Fibroblast of lung (primary cell): ENCODE measurements around the gene CLCN7. TPM values are rescaled to one million over a fixed set of nuclear protein-coding genes. Genes with fewer than 3 reads are reported as not detected.

ENCODE experiments used
- DNase-seq, 2 donors: peaks; one replicate each; pipeline versions ENCODE4 v3.0.0 to v3.0.0-alpha.2; 2010; ENCODE audit warnings: low read depth in 2 of 2
- H2AFZ ChIP-seq: 2 replicates; pipeline ENCODE4 v1.5.1; 2012; ENCODE audit warnings: low read length, control low read depth, inconsistent platforms
- H3K27ac ChIP-seq: 2 replicates; pipeline ENCODE4 v1.5.1; 2011; ENCODE audit warnings: low read length, control low read depth; ENCODE audit not compliant: insufficient read depth
- H3K27me3 ChIP-seq: 2 replicates; pipeline ENCODE4 v1.5.1; 2011; ENCODE audit warnings: mild to moderate bottlenecking, low read length; ENCODE audit not compliant: control insufficient read depth, insufficient read depth
- H3K36me3 ChIP-seq: 2 replicates; pipeline ENCODE4 v1.5.1; 2011; ENCODE audit warnings: low read length; ENCODE audit not compliant: control insufficient read depth, insufficient read depth
- H3K4me1 ChIP-seq: 2 replicates; pipeline ENCODE4 v1.5.1; 2011; ENCODE audit warnings: low read length; ENCODE audit not compliant: control insufficient read depth, insufficient read depth; ENCODE audit errors: extremely low read depth
- H3K4me2 ChIP-seq: 2 replicates; pipeline ENCODE4 v1.5.1; 2011; ENCODE audit warnings: low read length, control low read depth; ENCODE audit not compliant: insufficient read depth; ENCODE audit errors: extremely low read depth
- H3K4me3 ChIP-seq, 4 experiments: fragments of 200-600 bp in 1 of 4; sonication (generic) in 1 of 4; replicated peaks in 1 of 4; 2 replicates each; pipeline ENCODE4 v1.5.1; 2011 to 2016; ENCODE audit warnings: low read length in 4 of 4, low read depth in 3 of 4, mild to moderate bottlenecking in 3 of 4, control low read depth in 2 of 4, inconsistent platforms in 1 of 4, mixed read lengths in 1 of 4; ENCODE audit not compliant: insufficient read depth in 1 of 4; ENCODE audit errors: control extremely low read depth in 1 of 4
- H3K79me2 ChIP-seq: 2 replicates; pipeline ENCODE4 v1.5.1; 2012; ENCODE audit warnings: mild to moderate bottlenecking, low read length, inconsistent platforms; ENCODE audit not compliant: control insufficient read depth, insufficient read depth
- H3K9ac ChIP-seq: 2 replicates; pipeline ENCODE4 v1.5.1; 2011; ENCODE audit warnings: mild to moderate bottlenecking, low read length, control low read depth; ENCODE audit not compliant: insufficient read depth
- H3K9me3 ChIP-seq: 2 replicates; pipeline ENCODE4 v1.5.1; 2012; ENCODE audit warnings: low read depth, low read length; ENCODE audit not compliant: control insufficient read depth, insufficient read depth
- H4K20me1 ChIP-seq: 2 replicates; pipeline ENCODE4 v1.5.1; 2011; ENCODE audit warnings: low read length; ENCODE audit not compliant: control insufficient read depth, insufficient read depth; ENCODE audit errors: extremely low read depth
- CTCF ChIP-seq, 2 donors: IDR thresholded peaks in 1 of 2; conservative IDR thresholded peaks in 1 of 2; 1 replicate in 1 of 2; 2 replicates in 1 of 2; pipeline ENCODE4 v1.5.1; 2011 to 2012; ENCODE audit warnings: low read length in 2 of 2, control low read depth in 1 of 2, inconsistent platforms in 1 of 2, low read depth in 1 of 2, mild to moderate bottlenecking in 1 of 2
- EZH2 ChIP-seq: IDR thresholded peaks from 2 replicates; pipeline ENCODE4 v1.5.1; 2012; ENCODE audit warnings: low read length, control low read depth, mild to moderate bottlenecking; ENCODE audit errors: missing control alignments
- polyA plus RNA-seq, 2 donors: library from polyadenylated mRNA; depleted of rRNA in 1 of 2; stranded (reverse) in 1 of 2; unstranded in 1 of 2; fragments of >200 nt; gene quantifications; 2 replicates each; pipeline ENCODE4 v1.2.1, GENCODE V29; 2011 to 2012; ENCODE audit warnings: missing spikeins in 1 of 2
- total RNA-seq: library from RNA; depleted of rRNA; stranded (reverse); fragments of >200 nt; gene quantifications from 2 replicates; pipeline ENCODE4 v1.2.1, GENCODE V29; 2014

The CLCN7 gene
- total and polyA plus RNA-seq, 2 donors (not counting 1 experiment from before 2014, with no cell fraction given): 25.0 to 83.4 TPM

GRCh38 chr16:1509307-1510221 lies 34.7 kb upstream of the CLCN7 start:
- TF ChIP-seq EZH2 (no peak), CTCF (conservative IDR thresholded peaks at IDR 0.05 in 1 of 2, IDR thresholded peaks at IDR 0.05 in 1 of 2; ENCODE audit: low read depth in 1 of 2, low read length in 2 of 2) (no peak)
- Histone ChIP-seq H3K4me2 (no peak overlapping the region), H4K20me1 (no peaks in the 10 kb centered on the region), H2AFZ (no peak overlapping the region), H3K9ac (peak overlapping the region; percentile 16), H3K36me3 (peaks cover 20% of the 10 kb centered on the region), H3K79me2 (no peaks in the 10 kb centered on the region), H3K27me3 (no peaks in the 10 kb centered on the region), H3K9me3 (no peaks in the 10 kb centered on the region), H3K4me3 (no peak overlapping the region), H3K4me1 (no peaks in the 10 kb centered on the region), H3K27ac (peak overlapping the region; percentile 14)
- DNase-seq: no peak

DNA sequence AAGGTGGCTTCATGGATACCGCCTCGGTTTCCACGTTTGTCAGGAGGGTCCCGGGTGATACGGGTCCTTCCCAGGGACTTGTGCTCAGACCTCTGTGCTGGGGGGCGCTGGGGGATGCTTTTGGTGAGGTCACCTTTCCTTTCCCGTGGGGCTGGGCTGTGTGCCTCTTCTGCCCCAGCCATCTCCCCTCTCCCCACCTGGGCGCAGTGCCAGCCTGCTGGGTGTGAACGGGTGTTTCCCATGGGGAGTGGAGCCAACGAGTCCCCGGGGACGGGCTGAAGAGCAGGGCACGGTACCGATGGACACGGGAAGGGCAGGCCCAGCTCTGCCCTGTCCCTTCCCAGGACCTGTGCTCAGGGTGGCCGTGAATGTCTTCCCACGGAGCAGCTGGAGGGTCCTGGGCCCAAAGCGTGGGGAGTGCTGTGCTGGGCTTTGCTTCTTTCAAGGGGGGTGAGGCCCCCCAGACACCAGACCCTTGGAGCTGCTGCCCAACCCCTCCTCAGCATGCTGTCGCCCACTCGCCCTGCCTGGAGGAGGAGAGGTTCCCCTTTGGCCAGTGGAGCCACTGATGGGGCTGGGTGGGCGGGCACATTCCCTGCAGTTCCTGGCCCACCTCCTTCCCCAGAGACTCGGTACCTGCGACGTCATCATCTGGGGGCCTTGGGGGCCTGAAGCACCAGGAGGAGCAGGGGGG lies 33.8 kb upstream of the CLCN7 start:
- H2AFZ ChIP-seq: no peak overlapping the region
- peaks cover 21% of the 10 kb centered on the region for H3K36me3 ChIP-seq
- no peaks in the 10 kb centered on the region for H3K79me2 ChIP-seq
- no peaks in the 10 kb centered on the region for H3K9me3 ChIP-seq
- H3K4me1 ChIP-seq: no peaks in the 10 kb centered on the region
- no peak overlapping the region for H3K9ac ChIP-seq
- TF ChIP-seq EZH2 (no peak), CTCF (conservative IDR thresholded peaks at IDR 0.05 in 1 of 2, IDR thresholded peaks at IDR 0.05 in 1 of 2; ENCODE audit: low read depth in 1 of 2, low read length in 2 of 2) (no peak)
- no peak overlapping the region for H3K4me2 ChIP-seq
- DNase-seq: no peak
- H3K4me3 ChIP-seq: no peak overlapping the region
- H3K27me3 ChIP-seq: no peaks in the 10 kb centered on the region
- no peaks in the 10 kb centered on the region for H4K20me1 ChIP-seq
- no peak overlapping the region for H3K27ac ChIP-seq

DNA sequence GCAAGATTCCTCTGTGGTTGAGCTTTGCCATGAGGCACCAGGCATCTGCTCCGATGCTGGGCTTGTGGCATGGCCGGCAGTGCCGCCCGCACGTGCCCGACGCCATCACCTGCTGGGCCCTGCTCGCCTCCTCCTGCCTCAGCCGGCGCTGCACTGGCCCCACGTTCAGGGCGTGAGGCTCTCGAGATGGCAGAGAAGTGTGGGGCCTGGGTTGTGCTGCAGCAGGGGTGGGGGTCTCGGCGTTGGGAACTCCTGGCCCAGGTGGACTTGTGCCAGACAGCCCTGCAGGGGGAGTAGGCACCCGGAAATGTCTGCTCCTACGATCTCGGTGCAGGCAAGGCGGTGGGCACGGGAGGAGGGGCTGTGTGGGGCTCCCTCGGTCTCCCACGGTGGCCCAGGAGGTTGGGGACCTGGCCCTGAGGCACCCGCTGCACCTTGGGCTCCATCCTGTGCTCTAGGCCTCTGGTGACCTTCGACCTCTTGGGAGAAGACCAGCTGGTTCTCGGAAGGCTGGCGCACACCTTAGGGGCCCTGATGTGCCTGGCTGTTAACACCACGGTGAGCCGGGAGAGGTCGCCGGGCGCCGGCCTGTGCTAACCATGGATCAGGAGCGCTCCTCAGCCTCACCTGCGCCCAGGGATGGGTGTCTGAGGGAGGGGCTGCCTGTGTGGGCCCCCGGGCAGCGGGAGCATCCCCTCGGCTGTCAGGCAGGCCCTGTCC lies 31.8 kb upstream of the CLCN7 start:
- Histone ChIP-seq H3K27me3 (no peaks in the 10 kb centered on the region), H3K9me3 (no peaks in the 10 kb centered on the region), H2AFZ (no peak overlapping the region), H3K27ac (no peak overlapping the region), H3K4me3 (no peak overlapping the region), H3K9ac (no peak overlapping the region), H3K4me2 (no peak overlapping the region), H3K4me1 (no peaks in the 10 kb centered on the region), H3K79me2 (no peaks in the 10 kb centered on the region), H4K20me1 (no peaks in the 10 kb centered on the region), H3K36me3 (peaks cover 33% of the 10 kb centered on the region)
- DNase-seq: no peak
- TF ChIP-seq EZH2: no peak
- TF ChIP-seq CTCF (conservative IDR thresholded peaks at IDR 0.05 in 1 of 2, IDR thresholded peaks at IDR 0.05 in 1 of 2; ENCODE audit: low read depth in 1 of 2, low read length in 2 of 2): no peak
